MM.1S (cell line): ENCODE data around the gene ADGRG4.

Source experiments
- DNase-seq: peaks from one replicate; pipeline ENCODE4 v3.0.0-alpha.2; 2015
- H2AFZ ChIP-seq: fragments of 300-600 bp; sonication (generic); 2 replicates; pipeline ENCODE4 v1.6.0; 2016; ENCODE audit warnings: antibody characterized with exemption, low read length
- H3F3A ChIP-seq: fragments of 300-600 bp; sonication (generic); 2 replicates; pipeline ENCODE4 v1.6.1; 2016; ENCODE audit warnings: mild to moderate bottlenecking, antibody characterized with exemption, low read length, moderate library complexity, mixed read lengths; ENCODE audit not compliant: insufficient read depth
- H3K27ac ChIP-seq: fragments of 300-600 bp; sonication (generic); 2 replicates; pipeline ENCODE4 v1.5.1; 2016; ENCODE audit warnings: mild to moderate bottlenecking, low read length
- H3K27me3 ChIP-seq: fragments of 300-600 bp; sonication (generic); replicated peaks from 2 replicates; pipeline ENCODE4 v1.6.0; 2016; ENCODE audit warnings: low read length; ENCODE audit not compliant: insufficient read depth
- H3K36me3 ChIP-seq: fragments of 300-600 bp; sonication (generic); replicated peaks from 2 replicates; pipeline ENCODE4 v1.6.1; 2016; ENCODE audit warnings: mild to moderate bottlenecking, low read length, mixed read lengths; ENCODE audit not compliant: insufficient read depth
- H3K4me1 ChIP-seq: fragments of 300-600 bp; sonication (generic); 2 replicates; pipeline ENCODE4 v1.6.1; 2016; ENCODE audit warnings: low read length, mixed read lengths
- H3K4me2 ChIP-seq: fragments of 300-600 bp; sonication (generic); 2 replicates; pipeline ENCODE4 v1.6.0; 2016; ENCODE audit warnings: low read depth, low read length
- H3K4me3 ChIP-seq: fragments of 300-600 bp; sonication (generic); 2 replicates; pipeline ENCODE4 v1.5.1; 2016; ENCODE audit warnings: low read length, mixed read lengths
- H3K79me2 ChIP-seq: fragments of 300-600 bp; sonication (generic); 2 replicates; pipeline ENCODE4 v1.6.1; 2016; ENCODE audit warnings: mixed run types, low read length, mixed read lengths
- H3K9ac ChIP-seq: fragments of 300-600 bp; sonication (generic); 2 replicates; pipeline ENCODE4 v1.6.1; 2016; ENCODE audit warnings: low read length, mixed read lengths
- H3K9me2 ChIP-seq: fragments of 300-600 bp; sonication (generic); replicated peaks from 2 replicates; pipeline ENCODE4 v1.6.1; 2016; ENCODE audit warnings: mild to moderate bottlenecking, low read length, mixed read lengths; ENCODE audit not compliant: insufficient read depth
- H3K9me3 ChIP-seq: fragments of 300-600 bp; sonication (generic); replicated peaks from 2 replicates; pipeline ENCODE4 v1.6.1; 2016; ENCODE audit warnings: mild to moderate bottlenecking, low read length, mixed read lengths; ENCODE audit not compliant: insufficient read depth
- H4K20me1 ChIP-seq: fragments of 300-600 bp; sonication (generic); 2 replicates; pipeline ENCODE4 v1.6.1; 2016; ENCODE audit warnings: mild to moderate bottlenecking, low read length, moderate library complexity, mixed read lengths; ENCODE audit not compliant: insufficient read depth
- EZH2 ChIP-seq: fragments of 300-600 bp; sonication (generic); optimal IDR thresholded peaks from 2 replicates; pipeline ENCODE3; 2017; ENCODE audit warnings: low read depth, mild to moderate bottlenecking, antibody characterized with exemption, low read length, mixed read lengths
- EZH2phosphoT487 ChIP-seq: fragments of 300-600 bp; sonication (generic); IDR thresholded peaks from 2 replicates; pipeline ENCODE4 v1.6.1; 2018; ENCODE audit warnings: antibody characterized with exemption, low read length
- TF ChIP-seq, protein P1 (sequence below): fragments of 300-600 bp; sonication (generic); IDR thresholded peaks from 2 replicates; pipeline ENCODE4 v1.5.1; 2016; ENCODE audit warnings: antibody characterized with exemption, low read length, mixed read lengths

ADGRG4 gene

DNA sequence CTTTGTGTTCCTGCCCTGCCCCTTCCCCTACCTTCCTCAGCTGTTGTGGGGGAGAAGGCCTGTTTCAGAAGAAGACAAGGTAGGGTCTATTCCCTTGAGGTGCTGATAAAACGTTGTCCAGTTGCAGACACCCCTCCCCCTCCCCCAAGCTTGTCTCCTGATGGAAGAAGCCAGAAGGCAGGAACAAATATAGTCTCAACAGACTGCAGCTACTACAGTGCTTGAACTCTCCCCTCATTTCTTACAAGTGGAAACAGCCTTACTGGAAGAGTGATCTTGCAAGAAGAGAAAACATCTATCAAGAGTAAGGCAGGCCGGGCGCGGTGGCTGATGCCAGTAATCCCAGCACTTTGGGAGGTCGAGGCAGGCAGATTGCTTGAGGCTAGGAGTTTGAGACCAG lies 38.5 kb upstream of the ADGRG4 start:
- Histone ChIP-seq H3F3A (no peaks in the 10 kb centered on the region), H3K9me3 (no peaks in the 10 kb centered on the region), H3K4me1 (no peaks in the 10 kb centered on the region), H4K20me1 (no peaks in the 10 kb centered on the region), H3K9me2 (no peaks in the 10 kb centered on the region), H3K4me2 (no peak overlapping the region), H3K79me2 (no peaks in the 10 kb centered on the region), H3K36me3 (no peaks in the 10 kb centered on the region), H3K27me3 (no peaks in the 10 kb centered on the region), H3K27ac (no peak overlapping the region), H3K4me3 (no peak overlapping the region), H2AFZ (no peak overlapping the region), H3K9ac (no peak overlapping the region)
- TF ChIP-seq EZH2phosphoT487 (no peak), EZH2 (no peak)
- TF ChIP-seq, protein P1, sequence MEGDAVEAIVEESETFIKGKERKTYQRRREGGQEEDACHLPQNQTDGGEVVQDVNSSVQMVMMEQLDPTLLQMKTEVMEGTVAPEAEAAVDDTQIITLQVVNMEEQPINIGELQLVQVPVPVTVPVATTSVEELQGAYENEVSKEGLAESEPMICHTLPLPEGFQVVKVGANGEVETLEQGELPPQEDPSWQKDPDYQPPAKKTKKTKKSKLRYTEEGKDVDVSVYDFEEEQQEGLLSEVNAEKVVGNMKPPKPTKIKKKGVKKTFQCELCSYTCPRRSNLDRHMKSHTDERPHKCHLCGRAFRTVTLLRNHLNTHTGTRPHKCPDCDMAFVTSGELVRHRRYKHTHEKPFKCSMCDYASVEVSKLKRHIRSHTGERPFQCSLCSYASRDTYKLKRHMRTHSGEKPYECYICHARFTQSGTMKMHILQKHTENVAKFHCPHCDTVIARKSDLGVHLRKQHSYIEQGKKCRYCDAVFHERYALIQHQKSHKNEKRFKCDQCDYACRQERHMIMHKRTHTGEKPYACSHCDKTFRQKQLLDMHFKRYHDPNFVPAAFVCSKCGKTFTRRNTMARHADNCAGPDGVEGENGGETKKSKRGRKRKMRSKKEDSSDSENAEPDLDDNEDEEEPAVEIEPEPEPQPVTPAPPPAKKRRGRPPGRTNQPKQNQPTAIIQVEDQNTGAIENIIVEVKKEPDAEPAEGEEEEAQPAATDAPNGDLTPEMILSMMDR = no peak
- no peak for DNase-seq

DNA sequence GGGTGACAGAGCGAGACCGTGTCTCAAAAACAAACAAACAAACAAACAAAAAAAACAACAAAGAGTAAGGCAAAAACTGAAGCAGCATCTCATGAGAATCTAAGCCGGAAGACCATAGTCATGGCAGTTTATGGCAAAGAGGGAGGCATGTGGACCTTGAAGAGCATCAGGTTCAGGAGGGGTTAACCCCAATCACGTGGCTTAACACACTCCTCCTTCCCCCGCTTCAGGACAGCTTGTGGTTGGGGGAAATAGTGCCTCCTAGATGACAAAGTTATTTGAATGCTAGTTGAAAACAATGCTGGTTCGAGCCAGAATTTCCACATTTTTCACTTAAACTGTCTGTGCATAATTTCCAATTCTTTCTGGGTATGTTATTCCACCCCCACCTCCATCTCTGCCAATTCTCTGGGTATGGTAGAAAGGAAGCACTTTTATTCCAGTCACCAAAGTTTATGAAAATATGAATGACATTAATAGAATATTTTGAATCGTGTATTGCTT lies 37.9 kb upstream of the ADGRG4 start:
- H3F3A ChIP-seq = no peaks in the 10 kb centered on the region
- no peaks in the 10 kb centered on the region for H3K27me3 ChIP-seq
- no peaks in the 10 kb centered on the region for H3K9me2 ChIP-seq
- no peak overlapping the region for H2AFZ ChIP-seq
- H3K79me2 ChIP-seq = no peaks in the 10 kb centered on the region
- DNase-seq = no peak
- no peak overlapping the region for H3K4me3 ChIP-seq
- H3K27ac ChIP-seq = no peak overlapping the region
- TF ChIP-seq EZH2 = no peak
- TF ChIP-seq EZH2phosphoT487 = no peak
- TF ChIP-seq, protein P1 = no peak
- H3K9me3 ChIP-seq = no peaks in the 10 kb centered on the region
- no peaks in the 10 kb centered on the region for H3K4me1 ChIP-seq
- no peak overlapping the region for H3K9ac ChIP-seq
- no peaks in the 10 kb centered on the region for H4K20me1 ChIP-seq
- H3K36me3 ChIP-seq = no peaks in the 10 kb centered on the region
- H3K4me2 ChIP-seq = no peak overlapping the region

DNA sequence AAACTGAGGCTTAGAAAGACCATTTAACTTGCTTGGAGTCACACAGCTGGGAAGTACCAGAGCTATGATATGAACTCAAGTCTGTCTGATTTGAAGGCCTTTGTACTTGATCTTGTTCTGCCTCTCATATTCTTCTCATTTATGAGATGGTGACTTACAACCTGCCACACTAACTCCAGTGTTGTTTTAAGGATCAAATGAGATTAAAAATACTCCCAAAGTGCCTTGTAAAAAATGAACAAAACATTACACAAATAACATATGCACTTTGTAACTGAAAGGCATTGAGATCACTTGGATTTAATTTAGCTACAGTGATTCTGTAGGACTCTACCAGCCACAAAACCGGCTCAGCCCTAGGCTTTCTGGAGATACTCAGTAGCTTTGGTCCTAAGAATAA lies 33.9 kb upstream of the ADGRG4 start:
- H3K79me2 ChIP-seq = no peaks in the 10 kb centered on the region
- DNase-seq = no peak
- no peaks in the 10 kb centered on the region for H3K9me3 ChIP-seq
- H3K36me3 ChIP-seq = no peaks in the 10 kb centered on the region
- no peaks in the 10 kb centered on the region for H4K20me1 ChIP-seq
- no peak overlapping the region for H3K9ac ChIP-seq
- no peaks in the 10 kb centered on the region for H3K27me3 ChIP-seq
- no peak overlapping the region for H3K4me2 ChIP-seq
- no peaks in the 10 kb centered on the region for H3K9me2 ChIP-seq
- peaks cover 8% of the 10 kb centered on the region for H3K4me1 ChIP-seq
- TF ChIP-seq EZH2 = no peak
- TF ChIP-seq EZH2phosphoT487 = no peak
- TF ChIP-seq, protein P1 = no peak
- H2AFZ ChIP-seq = no peak overlapping the region
- no peak overlapping the region for H3K27ac ChIP-seq
- no peaks in the 10 kb centered on the region for H3F3A ChIP-seq
- no peak overlapping the region for H3K4me3 ChIP-seq
